GM18502 (cell line): Measurements from ENCODE around the gene ULK1.
"Not testable (repeated sequence)": the region's sequence is repeated elsewhere in the genome, so short reads cannot be mapped to it uniquely, and the experiment has no call there.

Experiments
- ATAC-seq: cut with Tn5 transposase; IDR thresholded peaks from one replicate; pipeline ENCODE4 v1.9.1; 2021; ENCODE audit warnings: mild to moderate bottlenecking; ENCODE audit not compliant: unreplicated experiment, poor library complexity

ULK1 gene

GRCh38 chr12:131861261-131862083, 33.0 kb upstream of the ULK1 start:
- ATAC-seq: no peak

GRCh38 chr12:131862084-131862441, 32.4 kb upstream of the ULK1 start:
- ATAC-seq: no peak

GRCh38 chr12:131862600-131862993, 31.8 kb upstream of the ULK1 start:
- ATAC-seq: no peak

GRCh38 chr12:131862994-131863710, 31.3 kb upstream of the ULK1 start:
- ATAC-seq: no peak

- no peak for ATAC-seq
These were observed 30.6 kb upstream of the ULK1 start for GRCh38 chr12:131863711-131864396.

- no peak for ATAC-seq
These were observed 30.0 kb upstream of the ULK1 start for GRCh38 chr12:131864469-131864868.

- ATAC-seq: no peak
These were observed 29.1 kb upstream of the ULK1 start for GRCh38 chr12:131865180-131865875.

GRCh38 chr12:131867471-131867870, 27.0 kb upstream of the ULK1 start:
- no peak for ATAC-seq

- ATAC-seq: no peak
These were observed 26.3 kb upstream of the ULK1 start for GRCh38 chr12:131867891-131868675.

GRCh38 chr12:131869871-131870418, 24.5 kb upstream of the ULK1 start:
- no peak for ATAC-seq

- no peak for ATAC-seq
These were observed 22.7 kb upstream of the ULK1 start for GRCh38 chr12:131871677-131872076.

GRCh38 chr12:131872154-131873051, 22.0 kb upstream of the ULK1 start:
- no peak for ATAC-seq

- ATAC-seq: no peak
These were observed 21.1 kb upstream of the ULK1 start for GRCh38 chr12:131873293-131873692.

- ATAC-seq: not testable (repeated sequence)
These were observed 19.4 kb upstream of the ULK1 start for GRCh38 chr12:131874972-131875371.

GRCh38 chr12:131877216-131877615, 17.2 kb upstream of the ULK1 start:
- ATAC-seq: not testable (repeated sequence)

GRCh38 chr12:131878436-131878835, 16.0 kb upstream of the ULK1 start:
- not testable (repeated sequence) for ATAC-seq

GRCh38 chr12:131882804-131883520, 11.5 kb upstream of the ULK1 start:
- no peak for ATAC-seq

- no peak for ATAC-seq
These were observed 10.9 kb upstream of the ULK1 start for GRCh38 chr12:131883521-131883900.
